ENCODE data around the gene CEP85. TPM values are rescaled to one million over a fixed set of nuclear protein-coding genes. Genes with fewer than 3 reads are reported as not detected.

CEP85 gene
- total and polyA plus RNA-seq, 9 of the 15 experiments (the other 6 are each of a cell fraction or from before 2014, with no cell fraction given) = 42.1 to 140 (median 92.6) TPM

DNA sequence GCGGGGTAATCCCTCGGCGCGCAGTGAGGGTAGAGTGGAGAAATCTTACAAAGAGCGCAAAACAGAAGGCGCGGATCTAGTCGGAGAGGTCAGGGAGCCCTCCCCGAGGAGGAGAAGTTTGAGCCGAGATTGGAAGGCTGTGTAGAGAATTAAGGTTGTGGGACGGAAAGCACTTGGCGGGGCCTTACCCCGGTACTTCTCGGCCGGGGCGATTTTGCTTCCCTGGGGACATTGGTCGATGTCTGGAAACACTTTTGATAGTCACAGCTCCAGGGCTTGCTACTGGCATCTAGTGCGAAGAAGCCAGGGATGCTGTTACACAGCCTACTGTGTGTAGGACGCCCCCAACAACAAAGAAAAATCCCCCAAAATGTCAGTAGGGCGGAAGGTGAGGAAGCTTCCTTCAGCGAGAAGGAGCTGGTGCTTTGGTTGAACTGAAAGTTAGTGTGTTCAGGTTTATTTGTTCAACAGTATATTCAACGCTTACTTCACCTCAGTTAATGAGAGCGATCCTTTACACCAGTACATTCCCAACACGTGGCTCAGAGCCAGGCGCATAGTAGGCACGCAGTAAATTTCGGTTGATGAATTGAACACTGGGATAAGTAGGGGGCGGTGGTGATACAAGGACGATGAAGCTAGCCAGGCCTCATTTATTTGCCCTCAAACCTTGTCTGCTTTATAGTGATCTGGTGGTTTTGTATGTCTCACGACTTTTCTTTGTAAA is 807 bp downstream of the CEP85 start (continued):
- TF ChIP-seq EHMT2 (IDR thresholded peaks at IDR 0.05) (no peak), ZNF583 (CRISPR knock-in tag; IDR thresholded peaks at IDR 0.05) (no peak), ZC3H8 (IDR thresholded peaks at IDR 0.05) (0 out of 2 replicates have a peak, but pooled peaks have one; percentile 10), MXI1 (IDR thresholded peaks at IDR 0.05; ENCODE audit: low read depth, low read length) (peak; percentile 75), SMAD1 (IDR thresholded peaks at IDR 0.05; ENCODE audit: low read depth, low read length, partially characterized antibody) (peak; percentile 55), POU5F1 (IDR thresholded peaks at IDR 0.05; ENCODE audit: borderline replicate concordance, low read depth, low read length, partially characterized antibody) (no peak), NFRKB (IDR thresholded peaks at IDR 0.05; ENCODE audit: low read depth) (0 out of 2 replicates have a peak, but pooled peaks have one; percentile 3), ZNF644 (tag; IDR thresholded peaks at IDR 0.05; ENCODE audit: low read depth) (0 out of 2 replicates have a peak, but pooled peaks have one; percentile 18), ZKSCAN1 (IDR thresholded peaks at IDR 0.05; ENCODE audit: low read depth, low read length) (peak; percentile 100), HMGN3 (IDR thresholded peaks at IDR 0.05; ENCODE audit: borderline replicate concordance, extremely low read depth, insufficient read length, low read depth, low read length) (no peak), POLR2AphosphoS2 (IDR thresholded peaks at IDR 0.05; ENCODE audit: low read length) (0 out of 2 replicates have a peak, but pooled peaks have one; percentile 0), ZNF146 (CRISPR knock-in tag; IDR thresholded peaks at IDR 0.05; ENCODE audit: unreplicated experiment) (no peak)
- TF ChIP-seq, protein P1, sequence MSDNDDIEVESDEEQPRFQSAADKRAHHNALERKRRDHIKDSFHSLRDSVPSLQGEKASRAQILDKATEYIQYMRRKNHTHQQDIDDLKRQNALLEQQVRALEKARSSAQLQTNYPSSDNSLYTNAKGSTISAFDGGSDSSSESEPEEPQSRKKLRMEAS (CRISPR knock-in tag; IDR thresholded peaks at IDR 0.05) = 0 out of 2 replicates have a peak, but pooled peaks have one; percentile 15
- TF ChIP-seq, protein P2, sequence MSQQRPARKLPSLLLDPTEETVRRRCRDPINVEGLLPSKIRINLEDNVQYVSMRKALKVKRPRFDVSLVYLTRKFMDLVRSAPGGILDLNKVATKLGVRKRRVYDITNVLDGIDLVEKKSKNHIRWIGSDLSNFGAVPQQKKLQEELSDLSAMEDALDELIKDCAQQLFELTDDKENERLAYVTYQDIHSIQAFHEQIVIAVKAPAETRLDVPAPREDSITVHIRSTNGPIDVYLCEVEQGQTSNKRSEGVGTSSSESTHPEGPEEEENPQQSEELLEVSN (IDR thresholded peaks at IDR 0.05; ENCODE audit: borderline replicate concordance in 1 of 2, extremely low read depth in 1 of 2, insufficient read depth in 1 of 2, insufficient read length in 1 of 2, low read depth in 1 of 2, low read length in 1 of 2, poor library complexity in 1 of 2, severe bottlenecking in 1 of 2) = peak; percentile 25 to 44
- TF ChIP-seq, protein P3, sequence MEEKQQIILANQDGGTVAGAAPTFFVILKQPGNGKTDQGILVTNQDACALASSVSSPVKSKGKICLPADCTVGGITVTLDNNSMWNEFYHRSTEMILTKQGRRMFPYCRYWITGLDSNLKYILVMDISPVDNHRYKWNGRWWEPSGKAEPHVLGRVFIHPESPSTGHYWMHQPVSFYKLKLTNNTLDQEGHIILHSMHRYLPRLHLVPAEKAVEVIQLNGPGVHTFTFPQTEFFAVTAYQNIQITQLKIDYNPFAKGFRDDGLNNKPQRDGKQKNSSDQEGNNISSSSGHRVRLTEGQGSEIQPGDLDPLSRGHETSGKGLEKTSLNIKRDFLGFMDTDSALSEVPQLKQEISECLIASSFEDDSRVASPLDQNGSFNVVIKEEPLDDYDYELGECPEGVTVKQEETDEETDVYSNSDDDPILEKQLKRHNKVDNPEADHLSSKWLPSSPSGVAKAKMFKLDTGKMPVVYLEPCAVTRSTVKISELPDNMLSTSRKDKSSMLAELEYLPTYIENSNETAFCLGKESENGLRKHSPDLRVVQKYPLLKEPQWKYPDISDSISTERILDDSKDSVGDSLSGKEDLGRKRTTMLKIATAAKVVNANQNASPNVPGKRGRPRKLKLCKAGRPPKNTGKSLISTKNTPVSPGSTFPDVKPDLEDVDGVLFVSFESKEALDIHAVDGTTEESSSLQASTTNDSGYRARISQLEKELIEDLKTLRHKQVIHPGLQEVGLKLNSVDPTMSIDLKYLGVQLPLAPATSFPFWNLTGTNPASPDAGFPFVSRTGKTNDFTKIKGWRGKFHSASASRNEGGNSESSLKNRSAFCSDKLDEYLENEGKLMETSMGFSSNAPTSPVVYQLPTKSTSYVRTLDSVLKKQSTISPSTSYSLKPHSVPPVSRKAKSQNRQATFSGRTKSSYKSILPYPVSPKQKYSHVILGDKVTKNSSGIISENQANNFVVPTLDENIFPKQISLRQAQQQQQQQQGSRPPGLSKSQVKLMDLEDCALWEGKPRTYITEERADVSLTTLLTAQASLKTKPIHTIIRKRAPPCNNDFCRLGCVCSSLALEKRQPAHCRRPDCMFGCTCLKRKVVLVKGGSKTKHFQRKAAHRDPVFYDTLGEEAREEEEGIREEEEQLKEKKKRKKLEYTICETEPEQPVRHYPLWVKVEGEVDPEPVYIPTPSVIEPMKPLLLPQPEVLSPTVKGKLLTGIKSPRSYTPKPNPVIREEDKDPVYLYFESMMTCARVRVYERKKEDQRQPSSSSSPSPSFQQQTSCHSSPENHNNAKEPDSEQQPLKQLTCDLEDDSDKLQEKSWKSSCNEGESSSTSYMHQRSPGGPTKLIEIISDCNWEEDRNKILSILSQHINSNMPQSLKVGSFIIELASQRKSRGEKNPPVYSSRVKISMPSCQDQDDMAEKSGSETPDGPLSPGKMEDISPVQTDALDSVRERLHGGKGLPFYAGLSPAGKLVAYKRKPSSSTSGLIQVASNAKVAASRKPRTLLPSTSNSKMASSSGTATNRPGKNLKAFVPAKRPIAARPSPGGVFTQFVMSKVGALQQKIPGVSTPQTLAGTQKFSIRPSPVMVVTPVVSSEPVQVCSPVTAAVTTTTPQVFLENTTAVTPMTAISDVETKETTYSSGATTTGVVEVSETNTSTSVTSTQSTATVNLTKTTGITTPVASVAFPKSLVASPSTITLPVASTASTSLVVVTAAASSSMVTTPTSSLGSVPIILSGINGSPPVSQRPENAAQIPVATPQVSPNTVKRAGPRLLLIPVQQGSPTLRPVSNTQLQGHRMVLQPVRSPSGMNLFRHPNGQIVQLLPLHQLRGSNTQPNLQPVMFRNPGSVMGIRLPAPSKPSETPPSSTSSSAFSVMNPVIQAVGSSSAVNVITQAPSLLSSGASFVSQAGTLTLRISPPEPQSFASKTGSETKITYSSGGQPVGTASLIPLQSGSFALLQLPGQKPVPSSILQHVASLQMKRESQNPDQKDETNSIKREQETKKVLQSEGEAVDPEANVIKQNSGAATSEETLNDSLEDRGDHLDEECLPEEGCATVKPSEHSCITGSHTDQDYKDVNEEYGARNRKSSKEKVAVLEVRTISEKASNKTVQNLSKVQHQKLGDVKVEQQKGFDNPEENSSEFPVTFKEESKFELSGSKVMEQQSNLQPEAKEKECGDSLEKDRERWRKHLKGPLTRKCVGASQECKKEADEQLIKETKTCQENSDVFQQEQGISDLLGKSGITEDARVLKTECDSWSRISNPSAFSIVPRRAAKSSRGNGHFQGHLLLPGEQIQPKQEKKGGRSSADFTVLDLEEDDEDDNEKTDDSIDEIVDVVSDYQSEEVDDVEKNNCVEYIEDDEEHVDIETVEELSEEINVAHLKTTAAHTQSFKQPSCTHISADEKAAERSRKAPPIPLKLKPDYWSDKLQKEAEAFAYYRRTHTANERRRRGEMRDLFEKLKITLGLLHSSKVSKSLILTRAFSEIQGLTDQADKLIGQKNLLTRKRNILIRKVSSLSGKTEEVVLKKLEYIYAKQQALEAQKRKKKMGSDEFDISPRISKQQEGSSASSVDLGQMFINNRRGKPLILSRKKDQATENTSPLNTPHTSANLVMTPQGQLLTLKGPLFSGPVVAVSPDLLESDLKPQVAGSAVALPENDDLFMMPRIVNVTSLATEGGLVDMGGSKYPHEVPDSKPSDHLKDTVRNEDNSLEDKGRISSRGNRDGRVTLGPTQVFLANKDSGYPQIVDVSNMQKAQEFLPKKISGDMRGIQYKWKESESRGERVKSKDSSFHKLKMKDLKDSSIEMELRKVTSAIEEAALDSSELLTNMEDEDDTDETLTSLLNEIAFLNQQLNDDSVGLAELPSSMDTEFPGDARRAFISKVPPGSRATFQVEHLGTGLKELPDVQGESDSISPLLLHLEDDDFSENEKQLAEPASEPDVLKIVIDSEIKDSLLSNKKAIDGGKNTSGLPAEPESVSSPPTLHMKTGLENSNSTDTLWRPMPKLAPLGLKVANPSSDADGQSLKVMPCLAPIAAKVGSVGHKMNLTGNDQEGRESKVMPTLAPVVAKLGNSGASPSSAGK (IDR thresholded peaks at IDR 0.05) = peak; percentile 47; the same call in 1 of the 2 replicates

All from K562 (cell line).